Ishikawa (cell line): ENCODE measurements around the gene DCP1B.

Experiments used
- CEBPB ChIP-seq: IDR thresholded peaks from 2 replicates; pipeline ENCODE4 v1.6.1; 2012
- EP300 ChIP-seq: IDR thresholded peaks from 2 replicates; pipeline ENCODE4 v1.6.1; 2012; ENCODE audit warnings: borderline replicate concordance
- MAX ChIP-seq: IDR thresholded peaks from 2 replicates; pipeline ENCODE4 v1.6.1; 2012
- RAD21 ChIP-seq: IDR thresholded peaks from 2 replicates; pipeline ENCODE4 v1.6.1; 2012; ENCODE audit warnings: low read depth
- REST ChIP-seq: IDR thresholded peaks from 2 replicates; pipeline ENCODE4 v1.6.1; 2012; ENCODE audit warnings: low read depth, mild to moderate bottlenecking

DNA sequence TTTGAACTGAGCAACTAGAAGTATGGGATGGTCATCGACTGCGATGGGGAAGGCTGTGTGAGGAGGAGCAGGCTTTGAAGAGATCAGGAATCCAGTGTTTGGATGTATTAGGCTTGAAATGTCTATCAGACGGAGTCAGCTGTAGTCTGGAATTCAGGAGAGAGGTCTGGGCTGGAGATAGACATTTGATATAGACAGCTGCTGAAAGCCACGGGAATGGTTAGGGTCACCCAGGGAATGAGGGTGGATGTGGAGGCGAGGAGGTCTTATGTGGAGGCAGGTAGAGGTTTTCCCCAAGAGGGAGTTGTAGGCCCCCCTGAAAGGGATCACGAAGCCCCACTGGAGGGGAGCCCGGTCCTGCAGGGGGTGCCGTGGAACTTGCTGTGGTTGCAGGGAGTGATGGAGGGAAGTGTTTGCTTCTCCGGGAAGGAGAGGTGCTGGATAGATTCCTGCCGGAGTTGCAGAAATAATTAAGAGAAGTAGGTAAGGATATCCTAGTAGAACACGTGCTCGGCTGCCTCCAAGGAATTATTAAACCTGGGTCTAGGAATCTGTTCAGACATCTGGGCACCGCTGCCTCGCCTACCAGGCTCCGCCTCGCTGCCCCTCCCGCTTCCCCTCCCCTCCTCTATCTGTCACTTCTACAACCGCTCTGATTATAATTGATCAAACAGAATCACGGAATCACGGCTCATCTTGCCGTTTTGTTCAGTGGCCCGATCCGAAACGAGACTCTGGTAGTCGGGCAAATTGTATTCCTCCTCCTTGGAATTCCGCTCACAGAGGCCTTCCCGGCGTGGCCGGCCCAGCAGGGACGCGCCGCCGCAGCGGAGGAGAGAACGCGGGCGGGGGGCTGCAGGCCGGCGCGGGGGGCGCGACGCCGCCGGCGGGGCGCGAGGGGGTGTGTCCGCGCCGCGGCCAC, 47.7 kb upstream of the DCP1B start:
- TF ChIP-seq MAX (no peak), REST (no peak), CEBPB (no peak), EP300 (no peak), RAD21 (no peak)
